ENCODE data around the gene ZNF780A. TPM values are rescaled to one million over a fixed set of nuclear protein-coding genes. Genes with fewer than 3 reads are reported as not detected.
A peak's percentile ranks its signal among the peaks of the same experiment; 100 is the strongest.

ZNF780A gene
- 10 to 100 TPM in 2 of 4 donors, 1 to 10 TPM in 2; 5.7 to 14.7 (median 8.7) TPM for total RNA-seq

- WGBS, 2 donors, result 0% methylated on average over 22 to 43 of the region's 47 CpGs
- peak within 1 kb of the TSS; percentile 66 for H3K4me3 ChIP-seq (ENCODE audit: low read depth, poor library complexity, severe bottlenecking)
- peak; percentile 50 to 94 for DNase-seq (ENCODE audit: low spot score in 2 of 2)
- TF ChIP-seq POLR2A (IDR thresholded peaks at IDR 0.05) (no peak), CTCF (IDR thresholded peaks at IDR 0.05) (no peak)
- intact Hi-C loops (cut with DNase I; ENCODE audit: low total_unique reads), result no loop called here
Measured at GRCh38 chr19:40090241-40091204, at the start of gene ZNF780A. TSS of gene ZNF780A (minus strand) at chr19:40090943. CDS start at chr19:40084753, 6,190 bp downstream.

GRCh38 chr19:40139533-40140287, 49.0 kb upstream of the ZNF780A start:
- DNase-seq (ENCODE audit: low spot score in 2 of 2), result no peak
- WGBS, 2 donors, result 21 to 27% methylated on average over 7 of the region's 7 CpGs
- H3K4me3 ChIP-seq (ENCODE audit: low read depth, poor library complexity, severe bottlenecking), result no peak overlapping the region
- TF ChIP-seq POLR2A (IDR thresholded peaks at IDR 0.05) (no peak), CTCF (IDR thresholded peaks at IDR 0.05) (peak in 1 of 3 donors; percentile 52)
- intact Hi-C loops (cut with DNase I; ENCODE audit: low total_unique reads), result no loop called here

- no peak for DNase-seq (ENCODE audit: low spot score in 2 of 2)
- no peak for TF ChIP-seq POLR2A (IDR thresholded peaks at IDR 0.05)
- TF ChIP-seq CTCF (IDR thresholded peaks at IDR 0.05), result no peak
- WGBS, 2 donors, result 77% methylated on average over 5 of the region's 5 CpGs
- intact Hi-C loops (cut with DNase I; ENCODE audit: low total_unique reads), result no loop called here
- no peak overlapping the region for H3K4me3 ChIP-seq (ENCODE audit: low read depth, poor library complexity, severe bottlenecking)
Measured at GRCh38 chr19:40136818-40137217, 46.1 kb upstream of the ZNF780A start.

GRCh38 chr19:40134866-40135265, 44.1 kb upstream of the ZNF780A start:
- no peak overlapping the region for H3K4me3 ChIP-seq (ENCODE audit: low read depth, poor library complexity, severe bottlenecking)
- TF ChIP-seq POLR2A (IDR thresholded peaks at IDR 0.05) (no peak), CTCF (IDR thresholded peaks at IDR 0.05) (no peak)
- intact Hi-C loops (cut with DNase I; ENCODE audit: low total_unique reads), result no loop called here
- DNase-seq (ENCODE audit: low spot score in 2 of 2), result no peak

GRCh38 chr19:40133491-40133890, 42.7 kb upstream of the ZNF780A start:
- TF ChIP-seq POLR2A (IDR thresholded peaks at IDR 0.05), result no peak
- no peak overlapping the region for H3K4me3 ChIP-seq (ENCODE audit: low read depth, poor library complexity, severe bottlenecking)
- intact Hi-C loops (cut with DNase I; ENCODE audit: low total_unique reads), result no loop called here
- WGBS, 2 donors, result 54 to 70% methylated on average over 1 of the region's 1 CpG
- no peak for DNase-seq (ENCODE audit: low spot score in 2 of 2)

GRCh38 chr19:40130013-40130412, 39.3 kb upstream of the ZNF780A start:
- TF ChIP-seq POLR2A (IDR thresholded peaks at IDR 0.05), result no peak
- TF ChIP-seq CTCF (IDR thresholded peaks at IDR 0.05), result no peak
- H3K4me3 ChIP-seq (ENCODE audit: low read depth, poor library complexity, severe bottlenecking), result no peak overlapping the region
- DNase-seq (ENCODE audit: low spot score in 2 of 2), result no peak
- intact Hi-C loops (cut with DNase I; ENCODE audit: low total_unique reads), result no loop called here

Data from lower leg skin (tissue), 4 donors.